Activated CD8-positive, alpha-beta T cell treated with anti-CD3 and anti-CD28 coated beads for 36 hours (primary cell): ENCODE data around the gene CGB5. TPM values are rescaled to one million over a fixed set of nuclear protein-coding genes. Genes with fewer than 3 reads are reported as not detected.

Experiments used
- ATAC-seq: fragments of 200-7000 bp; cut with Tn5 transposase; one replicate; pipeline ENCODE4 v1.10.0; 2021; ENCODE audit warnings: mild to moderate bottlenecking, moderate library complexity
- CTCF ChIA-PET: fragments of 350-600 bp; sonication (Branson Sonifier 250); formaldehyde crosslinking; loops from one replicate; lab custom pipeline; 2021; ENCODE audit warnings: antibody characterized with exemption; lab: Charles Lee
- POLR2A ChIA-PET: fragments of 350-600 bp; sonication (Branson Sonifier 250); formaldehyde crosslinking; loops from one replicate; lab custom pipeline; 2021; ENCODE audit warnings: antibody characterized with exemption; lab: Charles Lee
- DNase-seq: peaks from one replicate; pipeline ENCODE4 v3.0.0-alpha.2; 2020
- H3K27ac Mint-ChIP-seq: one replicate; pipeline ENCODE4 v1.8.0; 2021; ENCODE audit warnings: mild to moderate bottlenecking, mixed read lengths
- H3K27me3 Mint-ChIP-seq: one replicate; pipeline ENCODE4 v1.8.0; 2021; ENCODE audit warnings: mixed read lengths
- H3K36me3 Mint-ChIP-seq: one replicate; pipeline ENCODE4 v1.8.0; 2021; ENCODE audit warnings: low read depth, mixed read lengths
- H3K4me1 Mint-ChIP-seq: one replicate; pipeline ENCODE4 v1.8.0; 2021; ENCODE audit warnings: low read depth, mixed read lengths
- H3K4me3 Mint-ChIP-seq: one replicate; pipeline ENCODE4 v1.8.0; 2021; ENCODE audit warnings: mild to moderate bottlenecking, moderate library complexity, mixed read lengths
- H3K9me3 Mint-ChIP-seq: one replicate; pipeline ENCODE4 v1.8.0; 2021; ENCODE audit warnings: mixed read lengths
- CTCF ChIP-seq: fragments of 200-600 bp; IDR thresholded peaks from one replicate; pipeline ENCODE4 v1.8.0; 2022; ENCODE audit warnings: antibody characterized with exemption, mild to moderate bottlenecking
- intact Hi-C: fragments of 100-400 bp; cut with micrococcal nuclease; formaldehyde crosslinking; loops from one replicate; pipeline ENCODE4 v1.10.0; 2022
- microRNA-seq: library from miRNA; unstranded; fragments of <30 nt; microRNA quantifications from one replicate; pipeline ENCODE4 v1.2.0, GENCODE V29; 2022; ENCODE audit warnings: borderline microRNAs expressed, borderline replicate concordance
- total RNA-seq, 2 experiments: library from RNA; stranded (reverse); gene quantifications; one replicate each; pipeline ENCODE4 v1.2.3, GENCODE V29; 2021

The CGB5 gene
- total RNA-seq, 2 experiments from 2014 or later: not detected

GRCh38 chr19:49086296-49086695 lies 42.6 kb downstream of the CGB5 start:
- ChIA-PET CTCF (interaction anchor here (0.7 to 3.9 kb wide), 6 partner anchors 11 to 215 kb away, joined by 3 to 52 read pairs (median 4); no protein-coding TSS in a partner anchor), POLR2A (interaction anchor here (0.7 to 2.4 kb wide), 5 partner anchors 9 to 27 kb away, joined by 3 to 10 read pairs (median 5); partner anchors contain the start of gene LIN7B)
- DNase-seq (no peak), ATAC-seq (no peak)
- peak overlapping the region; percentile 99 for H3K4me3 Mint-ChIP-seq
- no peak for TF ChIP-seq CTCF
- no peaks in the 10 kb centered on the region for H3K9me3 Mint-ChIP-seq
- H3K27me3 Mint-ChIP-seq: no peaks in the 10 kb centered on the region
- peaks cover 42% of the 10 kb centered on the region for H3K36me3 Mint-ChIP-seq
- intact Hi-C loops: no loop called here
- peaks cover 40% of the 10 kb centered on the region for H3K4me1 Mint-ChIP-seq
- H3K27ac Mint-ChIP-seq: peak overlapping the region; percentile 94

- Mint-ChIP-seq H3K9me3 (no peaks in the 10 kb centered on the region), H3K27ac (peak overlapping the region; percentile 68), H3K4me3 (no peak overlapping the region), H3K27me3 (no peaks in the 10 kb centered on the region), H3K4me1 (peaks cover 37% of the 10 kb centered on the region), H3K36me3 (peaks cover 54% of the 10 kb centered on the region)
- POLR2A ChIA-PET: interaction anchor here (1.5 kb wide), 1 partner anchor 92 kb away, joined by 5 read pairs; no protein-coding TSS in a partner anchor
- DNase-seq: peak; percentile 31
- intact Hi-C loops: no loop called here
- CTCF ChIA-PET: no interaction called here
- no peak for TF ChIP-seq CTCF
- no peak for ATAC-seq
These were observed 47.9 kb downstream of the CGB5 start for GRCh38 chr19:49091391-49092038.

- no peak for ATAC-seq
- H3K27me3 Mint-ChIP-seq: no peaks in the 10 kb centered on the region
- H3K4me1 Mint-ChIP-seq: peaks cover 29% of the 10 kb centered on the region
- CTCF ChIA-PET: interaction anchor here (1.1 kb wide), 1 partner anchor 122 kb away, joined by 3 read pairs; no protein-coding TSS in a partner anchor
- no peaks in the 10 kb centered on the region for H3K9me3 Mint-ChIP-seq
- intact Hi-C loops: no loop called here
- H3K36me3 Mint-ChIP-seq: peaks cover 48% of the 10 kb centered on the region
- no peak for TF ChIP-seq CTCF
- no peak for DNase-seq
- H3K4me3 Mint-ChIP-seq: no peak overlapping the region
- no peak overlapping the region for H3K27ac Mint-ChIP-seq
- POLR2A ChIA-PET: interaction anchor here (1.5 kb wide), 1 partner anchor 93 kb away, joined by 5 read pairs; no protein-coding TSS in a partner anchor
These were observed 49.0 kb downstream of the CGB5 start for GRCh38 chr19:49092686-49093085.

Small RNA genes lying within 50 kb of the gene (microRNA-seq; reads per million reads assigned to microRNA genes)
- not detected for gene MIR6798

Other genes with a start within 250 kb of the CGB5 start
- 10 to 100 TPM; 59.5 to 63.3 TPM for gene BCAT2, start 232.8 kb upstream of the CGB5 start, total RNA-seq
- gene HSD17B14, start 207.4 kb upstream of the CGB5 start, total RNA-seq: under 1 TPM; 0.47 to 0.56 TPM
- gene PLEKHA4, start 175.2 kb upstream of the CGB5 start, total RNA-seq: 1 to 10 TPM; 9.4 to 9.7 TPM
- gene PPP1R15A, start 171.4 kb upstream of the CGB5 start, total RNA-seq: 10 to 100 TPM; 77.8 to 81.2 TPM
- gene TULP2, start 145.1 kb upstream of the CGB5 start, total RNA-seq: under 1 TPM; 0.68 to 0.85 TPM
- 100 to 1,000 TPM; 102 to 114 TPM for gene NUCB1, start 143.5 kb upstream of the CGB5 start, total RNA-seq
- gene DHDH, start 110.1 kb upstream of the CGB5 start, total RNA-seq: 1 to 10 TPM; 1.4 to 2.8 TPM
- 100 to 1,000 TPM; 182 to 189 TPM for gene BAX, start 89.0 kb upstream of the CGB5 start, total RNA-seq
- 1,000 to 10,000 TPM; 1,296 to 1,324 TPM for gene FTL, start 78.5 kb upstream of the CGB5 start, total RNA-seq
- 10 to 100 TPM; 58.1 to 58.7 TPM for gene GYS1, start 50.5 kb upstream of the CGB5 start, total RNA-seq
- 100 to 1,000 TPM; 175 to 176 TPM for gene RUVBL2, start 50.0 kb upstream of the CGB5 start, total RNA-seq
- not detected for gene LHB, start 26.8 kb upstream of the CGB5 start, total RNA-seq
- gene CGB3, start 19.5 kb upstream of the CGB5 start, total RNA-seq: not detected
- gene CGB2, start 12.0 kb upstream of the CGB5 start, total RNA-seq: not detected
- not detected for gene CGB1, start 7.0 kb upstream of the CGB5 start, total RNA-seq
- gene CGB8, start 5.3 kb downstream of the CGB5 start, total RNA-seq: not detected
- not detected for gene CGB7, start 13.9 kb downstream of the CGB5 start, total RNA-seq
- gene NTF4, start 21.0 kb downstream of the CGB5 start, total RNA-seq: not detected
- not detected for gene KCNA7, start 28.9 kb downstream of the CGB5 start, total RNA-seq
- gene SNRNP70, start 41.6 kb downstream of the CGB5 start, total RNA-seq: 100 to 1,000 TPM; 187 to 188 TPM
- 1 to 10 TPM; 2.1 to 4.4 TPM for gene LIN7B, start 70.5 kb downstream of the CGB5 start, total RNA-seq
- gene C19orf73, start 75.3 kb downstream of the CGB5 start, total RNA-seq: 1 to 10 TPM; 1.5 to 2.0 TPM
- gene PPFIA3, start 75.7 kb downstream of the CGB5 start, total RNA-seq: 1 to 10 TPM; 3.9 to 5.1 TPM
- gene HRC, start 111.5 kb downstream of the CGB5 start, total RNA-seq: not detected
- gene TRPM4, start 113.9 kb downstream of the CGB5 start, total RNA-seq: under 1 TPM; 0.40 to 0.54 TPM